SH-SY5Y (cell line): Measurements from ENCODE around the gene DCTD.

Experiments
- GATA2 ChIP-seq: IDR thresholded peaks from 2 replicates; pipeline ENCODE4 v1.6.1; 2011; ENCODE audit warnings: mild to moderate bottlenecking, low read depth, low read length
- GATA3 ChIP-seq: IDR thresholded peaks from 2 replicates; pipeline ENCODE4 v1.6.1; 2011; ENCODE audit warnings: low read depth, mild to moderate bottlenecking, low read length, moderate library complexity

DNA sequence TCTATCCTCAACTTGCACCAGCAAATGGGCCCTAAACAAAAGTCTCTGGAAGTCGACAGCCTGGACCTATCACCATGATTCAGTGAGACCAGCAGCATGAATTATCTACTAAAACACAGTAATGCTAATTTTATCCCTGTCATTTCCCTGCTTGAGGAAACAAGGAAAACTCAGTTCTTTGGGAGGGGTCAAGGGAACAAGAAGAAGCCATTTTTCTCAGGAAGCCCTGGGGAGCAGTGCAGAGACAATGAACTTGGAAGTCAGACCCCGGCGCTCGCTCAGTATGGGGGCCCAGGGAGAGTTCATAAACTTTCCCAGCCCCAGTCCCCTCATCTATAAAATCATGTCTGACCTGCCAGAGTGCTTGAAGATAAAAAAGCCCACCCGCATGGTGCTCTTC, 50.4 kb downstream of the DCTD start:
- TF ChIP-seq GATA3, result no peak
- TF ChIP-seq GATA2, result no peak
